GM12878 (cell line): ENCODE measurements around the gene DOHH. TPM values are rescaled to one million over a fixed set of nuclear protein-coding genes. Genes with fewer than 3 reads are reported as not detected.

Source experiments
- CEBPB ChIP-seq, 2 experiments: fragments of 150-350 bp in 1 of 2; IDR thresholded peaks; 2 replicates each; pipeline ENCODE4 v1.6.1; 2012 to 2014; ENCODE audit warnings: low read depth in 2 of 2, low read length in 2 of 2, borderline replicate concordance in 1 of 2, inconsistent platforms in 1 of 2
- CREB1 ChIP-seq: IDR thresholded peaks from 2 replicates; pipeline ENCODE4 v1.6.1; 2012; ENCODE audit warnings: low read depth, mild to moderate bottlenecking, inconsistent platforms
- MEF2A ChIP-seq: IDR thresholded peaks from 2 replicates; pipeline ENCODE4 v1.6.1; 2011; ENCODE audit warnings: low read depth, mild to moderate bottlenecking, low read length, moderate library complexity; ENCODE audit not compliant: insufficient read depth
- NFYB ChIP-seq: IDR thresholded peaks from 2 replicates; pipeline ENCODE4 v1.6.1; 2011; ENCODE audit warnings: low read depth, mild to moderate bottlenecking, low read length, improper control_type of control experiment, moderate library complexity; ENCODE audit not compliant: insufficient read depth
- RELA ChIP-seq: fragments of 450-650 bp; IDR thresholded peaks from 2 replicates; pipeline ENCODE4 v1.8.0; 2014; ENCODE audit warnings: borderline replicate concordance; ENCODE audit not compliant: partially characterized antibody
- SREBF1 ChIP-seq: IDR thresholded peaks from 2 replicates; pipeline ENCODE4 v1.6.1; 2012; ENCODE audit warnings: mild to moderate bottlenecking, low read length
- SUZ12 ChIP-seq: fragments of 200-600 bp; sonication (generic); IDR thresholded peaks from one replicate; pipeline ENCODE4 v1.6.1; 2018; ENCODE audit warnings: antibody characterized with exemption, mild to moderate bottlenecking; ENCODE audit not compliant: unreplicated experiment
- polyA plus RNA-seq, 11 experiments: library from polyadenylated mRNA; depleted of rRNA in 4 of 11; unstranded in 6 of 11; stranded (reverse) in 5 of 11; fragments of >200 nt; fragmentation: Nextera tagmentation in 4 of 11; fragmentation: Illumina TruSeq in 1 of 11; extraction: Ambion mirVana in 4 of 11; extraction: Trizol in 1 of 11; gene quantifications; 1 replicate in 1 of 11; 2 replicates in 10 of 11; pipeline versions ENCODE4 v1.2.1 to v1.2.3, GENCODE V29; 2011 to 2016; ENCODE audit warnings: inconsistent platforms in 2 of 11, missing spikeins in 2 of 11, low read depth in 1 of 11
- total RNA-seq, 4 experiments: library from RNA; depleted of rRNA in 3 of 4; stranded (reverse); fragments of >200 nt in 3 of 4; fragmentation: Illumina TruSeq in 1 of 4; extraction: Trizol in 1 of 4; gene quantifications; 2 replicates each; pipeline versions ENCODE4 v1.2.1 to v1.2.3, GENCODE V29; 2013 to 2021
- TF ChIP-seq, protein P1 (sequence below): IDR thresholded peaks from 2 replicates; pipeline ENCODE4 v1.6.1; 2012; ENCODE audit warnings: low read depth, low read length, improper control_type of control experiment
- TF ChIP-seq, protein P2 (sequence below): IDR thresholded peaks from 2 replicates; pipeline ENCODE4 v1.6.1; 2012; ENCODE audit warnings: low read depth, low read length, improper control_type of control experiment
- TF ChIP-seq, protein P3 (sequence below): IDR thresholded peaks from 2 replicates; pipeline ENCODE4 v1.6.1; 2011; ENCODE audit warnings: low read depth, mild to moderate bottlenecking, low read length, moderate library complexity, borderline replicate concordance; ENCODE audit errors: extremely low read depth
- TF ChIP-seq, protein P4 (sequence below): fragments of 450-650 bp; IDR thresholded peaks from 2 replicates; pipeline ENCODE4 v1.6.1; 2017; ENCODE audit warnings: mild to moderate bottlenecking, low read depth, inconsistent platforms; ENCODE audit not compliant: poor library complexity, severe bottlenecking

The DOHH gene
- total and polyA plus RNA-seq, 10 of the 15 experiments (the other 5 are each of a cell fraction or from before 2014, with no cell fraction given): 0.11 to 28.6 (median 11.7) TPM

DNA sequence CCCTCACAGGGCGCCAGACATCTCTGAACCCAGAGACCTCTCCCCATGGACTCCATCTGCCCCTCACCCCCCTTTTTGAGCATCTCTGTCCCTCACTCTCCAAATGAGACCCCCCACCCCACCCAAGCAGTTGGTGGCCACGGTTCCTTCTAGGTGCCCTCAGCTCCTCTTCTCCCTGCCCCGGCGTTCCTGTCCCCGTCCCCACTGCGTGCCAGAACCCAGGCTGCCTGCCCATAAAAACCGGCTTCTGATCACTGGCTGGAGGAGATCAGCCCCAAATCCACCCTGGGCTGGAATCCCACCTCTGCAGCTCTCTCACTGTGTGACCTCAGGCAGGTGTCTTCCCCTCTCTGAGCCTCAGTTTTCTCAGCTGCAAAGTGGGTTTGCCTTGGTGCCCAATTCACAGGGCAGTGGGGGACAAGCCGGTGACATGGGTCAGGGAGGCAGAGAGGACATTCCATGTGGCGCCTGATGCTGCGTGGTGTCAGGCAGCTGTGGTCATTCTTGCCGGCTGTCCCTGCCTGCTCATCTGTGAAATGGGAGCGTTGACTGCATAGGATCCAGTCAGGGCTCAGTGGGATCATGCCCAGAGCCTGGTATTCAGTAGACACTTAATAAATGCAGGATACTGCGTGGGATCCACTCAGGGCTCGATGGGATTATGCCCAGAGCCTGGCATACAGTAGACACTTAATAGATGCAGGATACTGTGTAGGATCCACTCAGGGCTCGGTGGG is 45.6 kb downstream of the DOHH start (continued):
- no peak for TF ChIP-seq CEBPB (IDR thresholded peaks at IDR 0.05; ENCODE audit: borderline replicate concordance in 1 of 2, low read depth in 2 of 2, low read length in 2 of 2)
- TF ChIP-seq, protein P1, sequence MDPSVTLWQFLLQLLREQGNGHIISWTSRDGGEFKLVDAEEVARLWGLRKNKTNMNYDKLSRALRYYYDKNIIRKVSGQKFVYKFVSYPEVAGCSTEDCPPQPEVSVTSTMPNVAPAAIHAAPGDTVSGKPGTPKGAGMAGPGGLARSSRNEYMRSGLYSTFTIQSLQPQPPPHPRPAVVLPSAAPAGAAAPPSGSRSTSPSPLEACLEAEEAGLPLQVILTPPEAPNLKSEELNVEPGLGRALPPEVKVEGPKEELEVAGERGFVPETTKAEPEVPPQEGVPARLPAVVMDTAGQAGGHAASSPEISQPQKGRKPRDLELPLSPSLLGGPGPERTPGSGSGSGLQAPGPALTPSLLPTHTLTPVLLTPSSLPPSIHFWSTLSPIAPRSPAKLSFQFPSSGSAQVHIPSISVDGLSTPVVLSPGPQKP: no peak
- TF ChIP-seq, protein P2, sequence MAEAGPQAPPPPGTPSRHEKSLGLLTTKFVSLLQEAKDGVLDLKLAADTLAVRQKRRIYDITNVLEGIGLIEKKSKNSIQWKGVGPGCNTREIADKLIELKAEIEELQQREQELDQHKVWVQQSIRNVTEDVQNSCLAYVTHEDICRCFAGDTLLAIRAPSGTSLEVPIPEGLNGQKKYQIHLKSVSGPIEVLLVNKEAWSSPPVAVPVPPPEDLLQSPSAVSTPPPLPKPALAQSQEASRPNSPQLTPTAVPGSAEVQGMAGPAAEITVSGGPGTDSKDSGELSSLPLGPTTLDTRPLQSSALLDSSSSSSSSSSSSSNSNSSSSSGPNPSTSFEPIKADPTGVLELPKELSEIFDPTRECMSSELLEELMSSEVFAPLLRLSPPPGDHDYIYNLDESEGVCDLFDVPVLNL: no peak
- no peak for TF ChIP-seq NFYB
- TF ChIP-seq SREBF1: no peak
- TF ChIP-seq SUZ12: no peak
- no peak for TF ChIP-seq CREB1
- no peak for TF ChIP-seq RELA
- TF ChIP-seq, protein P3, sequence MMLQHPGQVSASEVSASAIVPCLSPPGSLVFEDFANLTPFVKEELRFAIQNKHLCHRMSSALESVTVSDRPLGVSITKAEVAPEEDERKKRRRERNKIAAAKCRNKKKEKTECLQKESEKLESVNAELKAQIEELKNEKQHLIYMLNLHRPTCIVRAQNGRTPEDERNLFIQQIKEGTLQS: no peak
- TF ChIP-seq, protein P4, sequence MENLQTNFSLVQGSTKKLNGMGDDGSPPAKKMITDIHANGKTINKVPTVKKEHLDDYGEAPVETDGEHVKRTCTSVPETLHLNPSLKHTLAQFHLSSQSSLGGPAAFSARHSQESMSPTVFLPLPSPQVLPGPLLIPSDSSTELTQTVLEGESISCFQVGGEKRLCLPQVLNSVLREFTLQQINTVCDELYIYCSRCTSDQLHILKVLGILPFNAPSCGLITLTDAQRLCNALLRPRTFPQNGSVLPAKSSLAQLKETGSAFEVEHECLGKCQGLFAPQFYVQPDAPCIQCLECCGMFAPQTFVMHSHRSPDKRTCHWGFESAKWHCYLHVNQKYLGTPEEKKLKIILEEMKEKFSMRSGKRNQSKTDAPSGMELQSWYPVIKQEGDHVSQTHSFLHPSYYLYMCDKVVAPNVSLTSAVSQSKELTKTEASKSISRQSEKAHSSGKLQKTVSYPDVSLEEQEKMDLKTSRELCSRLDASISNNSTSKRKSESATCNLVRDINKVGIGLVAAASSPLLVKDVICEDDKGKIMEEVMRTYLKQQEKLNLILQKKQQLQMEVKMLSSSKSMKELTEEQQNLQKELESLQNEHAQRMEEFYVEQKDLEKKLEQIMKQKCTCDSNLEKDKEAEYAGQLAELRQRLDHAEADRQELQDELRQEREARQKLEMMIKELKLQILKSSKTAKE: no peak
- TF ChIP-seq MEF2A: no peak
- TF ChIP-seq, all 136 proteins: peak for 0
